ENCODE measurements around the gene GTF2H3.

- no peak for TF ChIP-seq EP300 (IDR thresholded peaks at IDR 0.05)
- TF ChIP-seq CEBPB (IDR thresholded peaks at IDR 0.05): no peak
- no peak for TF ChIP-seq MAX (IDR thresholded peaks at IDR 0.05)
- TF ChIP-seq POLR2A (IDR thresholded peaks at IDR 0.05; ENCODE audit: low read length): no peak
- no peak for TF ChIP-seq CTCF (IDR thresholded peaks at IDR 0.05)
Measured at GRCh38 chr12:123690191-123690840, 56.7 kb downstream of the GTF2H3 start.
